COLO829 (cell line): ENCODE results near the gene EN1.

Source experiments
- DNase-seq: peaks from one replicate; pipeline ENCODE4 v3.0.0; 2012; ENCODE audit warnings: low spot score

The EN1 gene

DNA sequence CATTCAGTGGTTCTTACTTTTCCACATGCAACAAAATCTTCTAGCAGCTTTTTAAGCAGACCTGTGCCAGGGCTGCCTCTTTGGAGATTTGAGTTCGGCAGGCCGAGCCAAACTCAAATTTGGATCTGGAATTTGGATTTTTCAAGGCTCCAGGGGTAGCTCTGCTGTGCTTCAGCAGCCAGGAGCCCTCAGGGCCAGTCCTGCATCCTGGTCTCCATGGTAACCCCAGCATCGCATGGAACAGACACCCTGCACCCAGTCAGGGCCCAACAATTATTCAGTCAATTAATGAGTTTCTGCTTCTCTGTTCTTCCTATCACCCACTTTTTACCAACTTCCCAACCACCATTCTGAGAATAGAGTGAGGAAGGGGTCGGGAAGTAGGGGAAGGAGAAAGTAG lies 30.0 kb downstream of the EN1 start:
- DNase-seq = no peak

DNA sequence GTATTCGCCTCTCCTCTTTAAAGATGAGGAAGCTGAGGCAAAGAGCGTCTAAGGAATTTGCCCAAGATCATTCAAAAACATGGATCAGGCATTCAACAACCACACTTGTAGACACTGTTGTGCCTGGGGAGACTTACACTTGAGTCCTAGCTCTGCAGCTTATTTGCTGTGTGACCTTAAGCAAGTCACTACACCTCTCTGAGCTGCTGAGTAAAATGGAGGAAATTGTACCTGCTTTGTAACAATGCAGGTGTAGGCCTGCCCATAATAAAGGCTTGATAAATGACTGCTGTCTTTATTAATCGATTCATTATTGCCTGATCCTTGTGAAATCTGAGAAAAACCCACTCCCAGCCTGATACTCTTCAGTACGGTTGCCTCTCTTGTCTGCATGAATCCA lies 30.8 kb downstream of the EN1 start:
- no peak for DNase-seq

DNA sequence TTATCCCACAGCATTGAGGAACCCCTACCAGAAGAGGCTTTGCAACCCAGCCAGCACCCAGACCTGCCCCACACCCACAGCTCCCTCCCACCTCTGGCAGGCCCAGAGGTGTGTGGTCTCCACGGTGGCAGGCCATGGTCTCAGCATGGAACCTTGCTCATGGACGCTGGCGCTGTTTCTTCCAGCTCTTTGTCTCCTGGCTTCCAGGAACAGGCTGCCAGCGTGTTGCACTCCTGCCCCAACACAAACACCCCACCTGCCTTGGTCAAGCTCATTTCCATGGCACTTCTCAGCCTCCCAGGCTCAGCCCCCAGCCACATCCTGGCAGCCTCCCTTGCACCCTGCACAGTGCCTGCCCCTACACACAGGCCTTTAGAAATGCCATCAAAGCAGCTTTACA lies 31.7 kb downstream of the EN1 start:
- no peak for DNase-seq

DNA sequence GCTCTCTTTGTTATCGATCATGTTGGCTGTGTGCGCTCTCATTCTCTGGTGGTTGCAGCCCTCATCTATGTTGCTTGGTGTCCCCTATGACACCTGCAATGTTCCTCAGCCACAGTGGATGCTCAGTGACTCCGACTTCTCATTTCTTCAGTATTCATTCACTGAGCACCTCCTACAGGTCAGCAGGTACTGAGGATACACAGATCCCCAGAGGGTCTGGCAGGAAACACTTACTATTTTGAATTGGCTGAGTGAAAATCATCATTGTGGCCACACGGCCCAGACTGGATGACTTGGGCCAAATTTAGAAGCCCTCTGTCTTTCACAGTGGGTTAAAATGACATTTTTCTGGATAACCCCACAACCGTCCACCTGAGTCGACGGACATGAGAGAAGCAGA lies 32.1 kb downstream of the EN1 start:
- no peak for DNase-seq

DNA sequence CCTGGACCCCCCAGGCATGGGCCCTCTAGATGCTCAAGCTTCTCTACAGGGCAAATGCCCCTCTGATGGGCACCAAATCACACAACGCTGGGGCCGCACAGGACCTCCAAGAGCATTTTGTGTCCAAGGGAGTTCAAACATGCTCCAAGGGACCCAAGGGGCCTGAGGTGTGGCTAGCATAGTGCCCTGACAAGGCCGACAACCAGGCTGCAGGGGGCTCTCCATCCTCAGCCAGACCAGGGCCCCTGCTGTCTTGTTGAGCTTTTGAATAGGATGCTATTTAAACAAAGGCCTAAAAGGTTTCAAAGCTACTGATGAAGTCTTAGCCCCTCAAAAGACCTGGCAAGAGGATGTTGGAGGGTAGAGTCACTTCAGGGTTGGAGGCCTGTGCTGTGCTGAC lies 33.1 kb downstream of the EN1 start:
- DNase-seq = no peak

DNA sequence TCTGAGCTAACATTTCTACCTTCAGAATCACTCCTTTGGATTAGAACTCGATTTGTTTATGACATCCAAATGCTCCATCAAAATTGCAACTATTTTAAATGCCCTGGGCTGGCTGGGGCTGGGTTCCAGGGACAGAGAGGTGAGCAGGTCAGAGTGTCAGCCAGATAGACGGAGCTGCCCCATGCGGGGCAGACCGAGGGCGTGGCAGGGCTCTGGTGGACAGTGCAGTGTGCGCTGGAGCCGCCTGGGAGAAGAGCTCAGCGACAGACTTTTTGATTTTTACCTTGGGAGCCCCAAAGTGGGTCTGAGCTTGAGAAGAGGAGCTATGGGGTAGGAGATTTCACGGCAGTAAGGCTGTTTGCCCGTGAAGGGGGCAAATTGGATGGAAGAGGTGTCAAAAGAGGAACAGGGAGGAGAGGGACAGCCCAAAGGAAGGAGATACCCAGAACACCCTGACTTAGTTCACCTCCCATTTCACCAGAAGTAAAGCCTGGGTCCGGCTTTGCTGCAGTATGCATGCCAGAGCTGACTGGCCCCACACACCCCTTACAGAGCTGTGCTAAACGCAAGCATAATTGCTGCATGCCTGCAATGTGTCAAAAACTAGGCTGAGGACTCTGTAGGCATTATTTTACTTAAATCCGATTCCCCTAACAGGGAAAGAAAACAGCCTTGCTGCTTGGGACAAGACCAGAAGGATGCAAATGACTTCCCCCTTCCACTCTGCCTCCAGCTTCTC lies 33.7 kb downstream of the EN1 start:
- no peak for DNase-seq

DNA sequence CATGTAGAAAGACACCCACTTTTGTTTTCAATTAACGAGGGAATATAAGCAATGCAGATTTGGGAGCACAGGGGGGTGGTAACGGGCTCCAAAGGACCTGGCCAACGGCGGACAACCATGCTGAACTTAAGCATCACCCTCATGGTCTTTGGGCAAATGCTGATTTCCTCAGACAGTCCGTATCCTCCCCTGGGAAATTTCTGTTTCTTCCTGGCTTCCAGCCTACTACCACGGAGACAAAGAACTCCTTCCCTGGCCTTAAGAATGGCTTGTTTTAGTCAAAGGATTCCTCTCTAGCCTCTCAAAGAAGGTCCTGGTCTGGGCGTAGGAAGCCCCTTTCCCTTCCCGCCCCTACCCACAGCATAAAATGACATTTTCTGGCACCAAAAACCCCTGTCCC lies 34.3 kb downstream of the EN1 start:
- DNase-seq = peak; percentile 12

DNA sequence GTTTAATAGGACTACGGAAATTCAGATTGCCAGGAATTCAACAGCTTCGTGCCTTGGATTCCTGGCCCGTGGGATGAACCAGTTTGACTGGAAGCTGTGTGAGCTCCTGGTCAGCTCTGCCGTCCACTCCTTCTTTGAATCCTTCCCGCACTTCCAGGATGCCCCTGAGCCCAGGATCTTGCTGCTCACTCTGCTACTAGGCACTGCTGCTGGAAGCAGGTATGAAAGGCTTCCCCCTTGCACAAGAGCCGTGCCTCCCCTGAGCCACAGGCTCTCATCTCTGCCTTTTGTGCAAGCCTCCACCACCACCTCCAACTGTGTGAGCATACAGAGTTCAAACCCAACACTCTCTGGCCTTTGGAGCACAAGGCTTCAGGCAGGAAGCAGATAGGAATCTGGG lies 34.9 kb downstream of the EN1 start:
- no peak for DNase-seq

DNA sequence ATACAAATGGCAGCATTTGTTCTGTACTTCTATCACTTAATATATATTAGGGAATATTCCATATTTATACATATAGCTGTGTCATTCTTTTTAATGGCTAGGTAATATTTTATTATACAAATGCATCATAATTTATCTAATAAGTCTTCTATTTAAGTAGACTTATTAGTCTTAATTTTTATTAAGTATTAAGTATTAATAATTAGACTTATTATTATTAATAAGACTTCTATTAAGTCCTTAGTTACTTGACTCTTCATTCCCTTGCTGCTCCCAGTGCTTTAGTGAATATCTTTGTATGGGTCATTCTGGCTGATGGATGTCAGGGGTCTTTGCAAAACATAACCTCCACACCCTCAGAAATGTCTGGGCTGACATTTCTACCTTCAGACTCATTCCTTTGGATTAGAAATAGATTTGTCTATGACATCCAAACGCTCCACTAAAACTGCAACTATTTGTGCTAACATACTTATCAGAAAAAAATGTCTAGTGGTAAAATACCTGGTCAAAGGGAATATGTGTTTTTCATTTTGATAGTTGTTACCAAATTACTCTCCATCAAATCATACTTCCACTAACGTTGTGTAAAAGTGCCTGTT lies 35.8 kb downstream of the EN1 start:
- DNase-seq = no peak

DNA sequence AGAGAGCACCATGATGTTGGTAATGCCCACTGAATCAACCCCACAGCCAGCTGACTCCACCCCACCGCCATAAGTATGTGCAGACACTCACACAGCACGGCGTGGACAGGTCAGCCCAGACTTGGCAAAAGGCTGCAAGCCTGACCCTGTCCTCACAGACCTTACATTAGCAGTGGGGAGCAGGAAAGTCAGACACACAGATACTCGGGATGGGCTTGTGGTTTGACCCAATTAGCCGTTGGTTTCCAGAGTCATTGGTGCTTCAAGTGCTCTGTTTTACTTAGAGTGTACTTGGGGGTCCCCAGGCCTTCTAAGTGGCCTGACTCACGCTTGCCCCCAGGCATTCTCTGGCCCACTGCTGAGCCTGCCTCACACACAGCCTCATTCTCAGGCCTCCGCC lies 36.7 kb downstream of the EN1 start:
- DNase-seq = no peak

DNA sequence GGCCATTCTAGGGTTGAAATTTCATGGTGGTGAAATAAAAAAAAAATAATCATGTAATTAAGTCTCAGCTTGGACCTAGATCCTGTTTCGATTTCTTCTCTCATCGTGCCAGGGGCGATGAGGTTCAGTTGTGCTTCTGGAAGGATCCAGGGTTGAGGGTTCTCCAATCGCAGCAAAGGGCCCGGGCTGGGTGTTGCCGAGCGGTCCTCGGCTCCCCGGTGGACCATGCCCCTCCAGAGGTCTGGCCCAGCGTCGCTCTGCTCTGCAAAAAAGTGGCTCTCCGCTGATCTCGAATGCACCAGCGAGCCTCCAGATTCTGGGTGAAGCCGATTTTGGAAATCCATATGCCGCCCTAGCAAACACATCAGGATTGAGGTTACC lies 39.0 kb downstream of the EN1 start:
- no peak for DNase-seq

DNA sequence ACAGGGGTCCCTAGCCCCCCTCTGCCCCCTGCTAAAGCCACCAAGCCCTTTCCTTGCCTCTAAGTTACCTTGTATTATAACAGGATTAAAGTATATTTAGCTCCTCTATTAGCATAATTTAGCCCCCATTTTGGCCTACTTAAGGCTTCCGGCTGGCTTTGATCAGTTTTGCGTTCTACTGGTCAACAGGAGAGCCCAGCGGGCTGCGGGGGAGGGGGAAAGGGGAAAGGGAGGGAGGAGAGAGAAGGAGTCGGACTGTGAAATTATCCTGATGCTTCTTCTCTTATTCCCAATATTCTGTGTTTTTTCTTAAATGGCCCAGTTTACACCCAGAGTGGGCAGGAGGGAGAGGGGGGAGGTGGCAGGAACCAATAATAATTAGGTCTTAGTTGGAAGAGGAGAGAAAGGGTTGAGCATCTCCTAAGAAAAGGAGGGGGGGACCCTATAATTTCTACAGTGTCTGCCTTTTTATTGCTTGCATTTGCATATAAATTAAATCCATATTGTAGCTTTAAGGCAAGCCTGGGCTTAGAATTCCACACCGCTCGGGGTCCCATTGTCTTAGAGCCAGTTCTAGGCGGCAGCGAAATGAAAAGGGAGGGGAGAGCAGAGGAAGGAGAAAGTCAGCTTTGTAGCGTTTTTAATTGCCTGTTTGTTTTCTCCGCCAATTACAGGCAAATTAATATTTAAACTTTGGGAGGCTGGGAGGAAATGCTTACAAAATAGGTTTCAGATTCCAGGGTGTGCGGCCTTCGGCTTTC lies 39.6 kb downstream of the EN1 start:
- DNase-seq = no peak

DNA sequence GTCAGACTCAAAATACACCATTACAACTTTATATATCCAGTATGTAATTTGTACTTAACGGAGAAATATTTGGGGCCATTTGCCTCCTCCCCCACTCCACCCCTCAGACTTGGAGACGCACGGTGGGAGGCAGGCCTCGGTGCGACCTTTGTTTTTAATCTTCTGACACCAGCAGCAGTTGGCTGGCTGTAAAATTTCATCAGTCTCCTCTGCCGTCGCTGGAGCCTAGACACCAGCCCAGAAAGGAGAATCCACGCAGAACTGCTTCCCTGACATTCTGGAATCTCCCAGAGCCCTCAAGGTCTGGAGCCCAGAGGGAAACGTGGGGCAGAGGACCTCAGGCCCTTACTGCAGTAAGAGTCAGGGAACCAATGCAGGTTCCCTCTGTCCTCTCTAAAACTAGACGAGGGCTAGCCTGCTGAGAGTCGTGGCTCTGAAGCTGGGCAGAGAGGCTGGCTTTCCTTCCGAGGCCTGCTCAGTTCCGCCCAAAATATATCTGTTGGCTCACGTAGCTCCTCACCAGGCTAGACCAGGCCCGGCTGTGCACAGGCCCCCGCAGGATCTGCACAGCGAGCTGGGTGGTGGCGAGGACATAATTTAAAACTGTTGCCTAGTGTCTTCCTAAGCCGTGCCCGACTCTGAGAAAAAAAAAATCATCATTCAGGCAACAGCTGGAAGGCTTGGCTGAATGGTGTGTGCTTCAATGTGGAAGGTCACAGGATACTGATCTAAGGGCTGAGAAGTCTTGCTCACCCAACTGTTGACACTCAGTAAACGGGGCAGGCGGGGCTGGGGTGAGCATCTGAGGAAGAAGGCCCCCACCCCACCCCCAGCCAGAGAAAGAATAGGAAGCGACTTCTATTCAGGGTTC lies 40.4 kb downstream of the EN1 start:
- DNase-seq = no peak

DNA sequence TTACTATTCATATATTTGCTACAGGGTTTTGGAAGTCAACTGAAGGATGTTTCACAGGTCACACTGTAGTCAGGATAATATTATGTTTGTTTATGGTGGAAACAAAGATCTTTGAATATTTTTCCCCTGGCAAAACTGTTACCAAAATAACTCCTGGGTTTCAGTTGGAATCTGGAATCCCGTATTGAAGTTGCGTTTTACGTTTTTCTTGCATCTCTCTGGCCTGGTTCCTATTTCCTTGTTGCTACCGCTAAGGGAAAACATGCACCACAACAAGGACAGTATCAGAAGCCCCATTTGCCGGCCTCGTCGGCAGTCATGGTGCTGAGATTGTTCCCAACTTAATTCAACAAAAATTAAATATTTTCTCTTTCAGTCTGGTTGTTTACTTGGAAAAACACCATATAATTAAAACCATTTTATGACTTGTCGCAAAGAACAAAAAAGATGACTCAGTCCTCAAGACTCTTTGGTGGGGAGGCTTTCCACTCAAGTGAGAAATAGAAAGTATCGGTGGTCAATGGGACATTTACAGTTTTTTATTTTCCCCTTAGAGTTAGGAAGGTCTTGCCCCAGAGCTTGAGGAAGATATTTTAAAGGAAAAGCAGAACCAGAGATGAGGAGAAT lies 42.3 kb downstream of the EN1 start:
- no peak for DNase-seq

DNA sequence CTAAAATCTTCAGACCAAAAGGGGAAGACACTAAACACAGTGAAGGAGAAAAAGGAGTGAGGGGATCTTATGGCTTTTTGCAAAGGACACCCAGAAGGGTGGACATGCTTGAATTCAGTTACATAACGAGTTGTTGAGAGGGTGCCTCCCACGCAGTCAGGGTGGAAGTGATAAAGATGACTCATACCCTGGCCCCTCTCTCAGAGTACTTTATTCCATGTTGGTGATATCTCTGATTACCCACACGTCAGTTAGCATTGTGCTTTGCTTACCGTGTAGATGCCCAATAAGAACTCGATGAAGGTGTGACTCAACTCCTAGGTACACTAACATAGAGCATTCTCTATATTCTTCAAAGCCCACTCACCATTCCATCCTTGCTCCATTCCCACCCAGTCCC lies 44.4 kb downstream of the EN1 start:
- DNase-seq = peak; percentile 20

DNA sequence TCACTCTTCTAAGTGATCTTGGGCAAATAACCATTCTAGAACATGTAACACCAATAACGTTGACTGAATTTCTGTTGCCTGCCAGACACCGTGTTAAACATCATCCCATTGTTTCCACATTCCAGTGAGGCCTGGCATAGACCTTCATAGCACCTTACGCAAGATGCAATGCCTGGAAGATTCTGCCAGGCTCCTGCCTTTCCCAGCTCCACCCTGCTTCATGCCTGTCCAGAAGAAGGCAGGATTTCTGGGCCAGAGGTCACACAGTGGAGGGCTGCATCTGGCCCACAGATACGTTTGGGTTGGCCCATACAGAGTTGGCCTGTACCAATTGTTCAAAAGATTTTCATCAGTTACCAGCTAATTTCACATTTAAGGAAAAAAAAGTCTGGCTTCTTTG lies 46.3 kb downstream of the EN1 start:
- DNase-seq = no peak

DNA sequence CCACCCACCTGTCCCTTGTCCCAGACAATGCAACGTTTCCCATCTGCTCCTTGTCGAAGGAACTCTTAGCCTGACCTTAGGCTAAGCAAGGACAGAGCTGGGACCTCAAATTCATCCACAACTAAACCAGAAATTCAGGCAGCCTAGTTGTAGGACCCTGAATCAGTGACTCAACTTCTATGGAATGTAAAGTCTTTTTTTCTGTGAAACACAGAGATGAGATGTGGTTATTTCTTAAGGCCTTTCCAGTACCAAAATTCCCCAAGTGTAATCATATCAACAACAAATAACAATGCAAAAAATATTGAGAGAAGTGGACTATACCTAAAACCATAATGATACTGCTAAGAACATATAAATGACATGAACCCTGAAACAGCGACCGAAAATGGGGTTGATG lies 46.7 kb downstream of the EN1 start:
- DNase-seq = no peak

DNA sequence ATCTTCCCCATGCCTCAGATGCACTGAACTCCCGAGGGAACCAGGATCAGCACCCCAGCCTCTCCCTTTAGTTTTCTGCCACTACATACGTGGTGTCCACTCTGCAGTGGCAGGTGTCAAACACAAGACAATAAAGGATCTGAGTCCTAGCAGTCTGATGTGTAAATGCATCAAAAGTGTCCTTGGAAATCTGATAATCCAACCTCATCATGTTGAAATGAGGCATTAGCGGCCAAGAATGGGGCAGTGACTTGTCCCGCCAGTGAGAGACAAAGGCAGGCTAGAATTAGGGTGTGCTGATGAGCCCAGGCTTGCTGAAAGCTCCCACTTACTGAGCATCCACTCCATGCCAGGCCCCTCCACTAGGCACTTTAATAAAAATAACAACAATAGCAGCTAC lies 52.9 kb downstream of the EN1 start:
- no peak for DNase-seq
